K562 (cell line): Measurements from ENCODE around the gene RAMAC. TPM values are rescaled to one million over a fixed set of nuclear protein-coding genes. Genes with fewer than 3 reads are reported as not detected.

Experiments
- BHLHE40 ChIP-seq: IDR thresholded peaks from 2 replicates; pipeline ENCODE4 v1.6.1; 2011; ENCODE audit warnings: low read length, improper control_type of control experiment
- CHD7 ChIP-seq: fragments of 200-600 bp; sonication (generic); IDR thresholded peaks from one replicate; pipeline ENCODE4 v1.6.1; 2012; ENCODE audit warnings: mild to moderate bottlenecking, low read depth, low read length, inconsistent platforms
- GTF3C2 ChIP-seq: IDR thresholded peaks from 3 replicates; pipeline ENCODE4 v1.6.1; 2011; ENCODE audit warnings: borderline replicate concordance, mild to moderate bottlenecking, moderate library complexity; ENCODE audit not compliant: insufficient read length; ENCODE audit errors: extremely low read depth
- NR2C1 ChIP-seq, 2 experiments: fragments of 450-650 bp; IDR thresholded peaks; 2 replicates each; pipeline ENCODE4 v1.6.1; 2017; ENCODE audit warnings: mild to moderate bottlenecking in 2 of 2, antibody characterized with exemption in 1 of 2, inconsistent platforms in 1 of 2, missing compliant biosample characterization in 1 of 2, missing genetic modification characterization in 1 of 2
- PML ChIP-seq: IDR thresholded peaks from 2 replicates; pipeline ENCODE4 v1.6.1; 2012; ENCODE audit warnings: low read length, inconsistent platforms
- RAD21 ChIP-seq, 2 experiments: fragments of 250-450 bp in 1 of 2; fragments of 450-650 bp in 1 of 2; sonication (Bioruptor Pico) in 1 of 2; formaldehyde crosslinking in 1 of 2; IDR thresholded peaks in 1 of 2; conservative IDR thresholded peaks in 1 of 2; 2 replicates each; pipeline versions ENCODE4 v1.4.0 to v1.8.0; 2020 to 2022; ENCODE audit warnings: mild to moderate bottlenecking in 2 of 2, moderate library complexity in 1 of 2
- SMARCE1 ChIP-seq: fragments of 450-650 bp; IDR thresholded peaks from 2 replicates; pipeline ENCODE4 v1.7.1; 2016; ENCODE audit warnings: mild to moderate bottlenecking
- TEAD1 ChIP-seq, 2 experiments: fragments of 450-650 bp in 1 of 2; sonication (generic) in 1 of 2; formaldehyde crosslinking; IDR thresholded peaks; 2 replicates each; pipeline versions ENCODE4 v1.4.0 to v1.8.0; 2020 to 2022; ENCODE audit warnings: mild to moderate bottlenecking in 2 of 2, missing genetic modification reagents in 1 of 2
- ZBTB33 ChIP-seq: sonication (generic); formaldehyde crosslinking; IDR thresholded peaks from 2 replicates; pipeline ENCODE4 v1.8.1; 2023; ENCODE audit warnings: mild to moderate bottlenecking, missing genetic modification reagents
- polyA plus RNA-seq, 8 experiments: library from polyadenylated mRNA; depleted of rRNA in 4 of 8; stranded (reverse) in 5 of 8; unstranded in 3 of 8; fragments of >200 nt; fragmentation: Nextera tagmentation in 2 of 8; fragmentation: Illumina TruSeq in 1 of 8; extraction: Ambion mirVana in 2 of 8; extraction: Trizol in 1 of 8; gene quantifications; 2 replicates each; pipeline versions ENCODE4 v1.2.1 to v1.2.3, GENCODE V29; 2011 to 2014; ENCODE audit warnings: inconsistent platforms in 1 of 8, missing spikeins in 1 of 8
- total RNA-seq, 7 experiments: library from RNA; depleted of rRNA in 6 of 7; stranded (reverse); fragments of >200 nt in 6 of 7; fragmentation: Illumina TruSeq in 2 of 7; extraction: Trizol in 2 of 7; gene quantifications; 2 replicates each; pipeline versions ENCODE4 v1.2.1 to v1.2.3, GENCODE V29; 2011 to 2021; ENCODE audit warnings: low replicate concordance in 1 of 7

The RAMAC gene
- total and polyA plus RNA-seq, 9 of the 15 experiments (the other 6 are each of a cell fraction or from before 2014, with no cell fraction given), result 26.9 to 108 (median 38.4) TPM

- TF ChIP-seq CHD7 (no peak), TEAD1 (CRISPR knock-in tag; IDR thresholded peaks at IDR 0.05) (peak; percentile 31 to 87; a peak in 3 of 4 replicates), NR2C1 (IDR thresholded peaks at IDR 0.05) (0 out of 2 replicates have a peak, but pooled peaks have one; percentile 22), NR2C1 (tag; IDR thresholded peaks at IDR 0.05) (peak; percentile 70; the same call in 1 of the 2 replicates), PML (0 out of 2 replicates have a peak, but pooled peaks have one; percentile 12), GTF3C2 (peak; percentile 40), ZBTB33 (CRISPR knock-in tag) (0 out of 2 replicates have a peak, but pooled peaks have one; percentile 56), SMARCE1 (0 out of 2 replicates have a peak, but pooled peaks have one; percentile 22), RAD21 (CRISPR knock-in tag; conservative IDR thresholded peaks at IDR 0.05 in 1 of 2, IDR thresholded peaks at IDR 0.05 in 1 of 2) (peak; percentile 81 to 83), BHLHE40 (peak; percentile 43; the same call in 1 of the 2 replicates)
These were observed 24.8 kb downstream of the RAMAC start (continued) for GRCh38 chr15:83010709-83011270.
